HG03575 (cell line): Measurements from ENCODE around the gene OR1I1.
"Not testable (repeated sequence)": the region's sequence is repeated elsewhere in the genome, so short reads cannot be mapped to it uniquely, and the experiment has no call there.

Source experiments
- ATAC-seq: cut with Tn5 transposase; IDR thresholded peaks from one replicate; pipeline ENCODE4 v1.9.1; 2021; ENCODE audit not compliant: unreplicated experiment, insufficient number of reproducible peaks, low FRiP score; ENCODE audit errors: extremely low read depth

OR1I1 gene

GRCh38 chr19:15081911-15082310, at the start of gene OR1I1:
Gene OR1I1 (plus strand): TSS chr19:15082211. CDS start chr19:15087066, 4,855 bp downstream.
- no peak for ATAC-seq

DNA sequence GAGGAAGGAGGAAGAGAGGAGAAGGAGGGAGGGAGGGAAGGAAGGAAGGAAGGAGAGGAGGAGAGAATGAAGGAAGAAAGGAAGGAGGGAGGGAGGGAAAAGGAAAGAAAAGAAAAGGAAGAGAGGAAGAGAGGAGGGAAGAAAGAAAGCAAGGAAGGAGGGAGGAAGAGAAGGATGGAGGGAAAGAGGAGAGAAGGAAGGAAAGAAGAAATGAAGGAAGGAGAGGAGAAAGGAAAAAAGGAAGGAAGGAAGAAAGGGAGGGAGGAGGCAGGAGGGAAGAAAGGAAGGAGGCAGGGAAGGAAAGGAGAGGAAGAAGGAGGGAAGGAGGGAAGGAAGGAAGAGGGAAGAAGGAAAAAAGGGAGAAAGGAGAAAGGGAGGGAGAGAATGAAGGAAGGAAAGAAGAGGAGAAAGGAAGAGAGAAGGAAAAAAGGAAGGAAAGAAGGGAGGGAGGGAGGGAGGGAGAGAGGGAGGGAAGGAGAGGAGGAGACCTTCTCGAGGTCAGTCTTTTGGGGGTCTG, 46.2 kb upstream of the OR1I1 start:
- no peak for ATAC-seq

GRCh38 chr19:15037586-15037985, 44.4 kb upstream of the OR1I1 start:
- ATAC-seq = no peak

DNA sequence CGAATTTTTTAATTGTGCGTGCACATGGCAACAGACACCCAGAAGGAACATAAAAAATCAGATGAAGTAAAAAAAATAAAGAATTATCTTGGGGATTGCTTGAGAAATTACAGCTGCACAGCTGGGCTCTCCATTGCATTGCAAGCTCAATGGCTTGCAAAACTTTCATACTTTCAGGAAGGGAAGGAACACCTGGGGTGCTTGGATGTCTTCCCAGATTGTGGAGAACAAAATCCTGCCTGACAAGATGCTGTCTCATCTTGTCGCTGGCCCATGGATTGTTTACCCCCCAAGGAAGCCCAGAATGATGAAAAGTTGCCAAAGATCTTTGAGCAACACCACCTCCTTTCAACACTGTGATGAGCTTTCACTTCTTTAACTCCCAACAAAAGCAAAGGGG, 43.7 kb upstream of the OR1I1 start:
- ATAC-seq = no peak

GRCh38 chr19:15042003-15042402, 40.0 kb upstream of the OR1I1 start:
- ATAC-seq = no peak

DNA sequence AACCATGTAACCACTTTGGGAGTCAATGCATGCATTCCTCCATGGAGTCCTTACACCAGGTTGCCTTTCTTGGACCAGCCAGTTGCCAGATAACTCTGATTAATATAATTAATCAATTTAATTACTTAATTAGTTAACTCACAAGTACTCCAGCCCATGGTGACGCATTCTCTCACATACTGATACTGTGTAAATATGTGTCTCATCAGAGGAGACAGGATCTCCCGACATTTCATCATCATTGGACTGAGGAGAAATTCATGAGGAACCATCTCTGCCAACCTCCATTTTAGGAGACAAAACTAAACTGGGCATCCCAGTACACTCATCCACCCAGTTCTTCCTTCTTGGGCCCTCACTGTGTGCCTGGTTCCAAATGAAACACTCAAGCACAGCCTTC, 39.2 kb upstream of the OR1I1 start:
- ATAC-seq = no peak

DNA sequence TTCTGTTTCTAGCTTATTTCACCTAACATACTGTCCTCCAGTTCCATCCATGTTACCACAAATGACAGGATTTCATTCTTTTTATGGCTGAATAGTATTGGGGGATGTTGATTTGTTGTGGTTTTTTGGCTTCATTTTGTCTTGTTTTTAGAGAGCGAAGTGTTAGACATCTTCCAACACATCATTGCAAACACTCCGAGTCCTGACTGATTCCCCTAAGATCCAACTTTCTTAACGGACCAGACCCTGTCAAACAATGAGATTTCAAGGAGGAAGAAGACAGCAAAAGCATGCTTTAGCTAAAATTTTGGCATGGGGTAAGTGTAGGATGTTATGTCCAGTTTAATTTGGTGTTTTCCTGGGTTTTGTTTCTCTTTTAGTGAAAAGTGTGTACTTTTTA, 36.5 kb upstream of the OR1I1 start:
- no peak for ATAC-seq

DNA sequence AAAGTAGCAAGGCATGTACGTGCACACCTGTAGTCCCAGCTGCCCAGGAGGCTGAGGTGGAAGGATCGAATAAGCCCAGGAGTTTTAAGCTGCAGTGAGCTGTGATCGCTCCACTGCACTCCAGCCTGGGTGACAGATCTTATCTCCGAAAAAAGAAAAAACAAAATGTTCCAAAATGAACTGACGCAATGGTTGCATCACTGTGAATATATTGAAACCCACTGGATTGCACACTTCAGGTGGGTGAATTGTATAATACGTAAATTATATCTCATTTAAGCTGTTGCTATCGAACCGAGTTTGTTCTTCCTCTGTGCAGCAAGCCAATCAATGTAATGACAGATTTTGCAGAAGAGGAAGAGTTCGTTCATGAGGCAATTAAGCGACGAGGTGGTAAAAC, 34.3 kb upstream of the OR1I1 start:
- ATAC-seq = no peak

- no peak for ATAC-seq
Observed at GRCh38 chr19:15048128-15048527, 33.9 kb upstream of the OR1I1 start.

DNA sequence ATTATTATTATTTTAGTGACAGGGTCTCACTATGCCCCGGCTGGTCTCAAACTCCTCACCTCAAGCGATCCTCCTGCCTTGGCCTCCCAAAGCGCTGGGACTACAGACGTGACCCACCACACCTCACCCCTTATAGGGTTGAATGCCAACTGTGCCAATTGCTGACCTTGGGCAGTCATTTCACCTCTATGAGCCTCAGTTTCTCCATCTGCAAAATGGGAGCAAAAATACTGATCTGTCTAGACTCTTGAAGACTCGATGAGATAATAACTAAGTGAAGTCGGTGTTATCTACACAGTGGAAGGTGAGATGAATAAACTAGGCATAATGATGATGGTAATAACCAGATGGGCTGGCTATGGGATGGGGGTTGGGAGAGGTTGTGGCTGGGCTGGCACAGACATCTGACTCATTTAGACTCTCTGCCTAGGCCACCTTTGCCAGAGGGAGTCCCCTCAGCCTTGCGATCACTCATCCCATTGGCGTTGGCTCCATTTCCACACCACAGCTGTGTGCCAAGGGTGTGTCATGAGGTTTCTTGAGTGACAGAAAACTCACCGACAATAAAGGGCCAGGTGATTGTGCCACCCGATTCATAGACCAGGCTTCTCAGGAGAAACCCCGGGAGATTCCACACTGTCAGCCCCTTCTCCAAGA, 33.0 kb upstream of the OR1I1 start, which contains the start of gene CASP14:
CASP14 (plus strand) TSS at position 596 of the 657 bp plus-strand sequence. CDS start 2,772 bp downstream, outside the sequence.
- no peak for ATAC-seq

DNA sequence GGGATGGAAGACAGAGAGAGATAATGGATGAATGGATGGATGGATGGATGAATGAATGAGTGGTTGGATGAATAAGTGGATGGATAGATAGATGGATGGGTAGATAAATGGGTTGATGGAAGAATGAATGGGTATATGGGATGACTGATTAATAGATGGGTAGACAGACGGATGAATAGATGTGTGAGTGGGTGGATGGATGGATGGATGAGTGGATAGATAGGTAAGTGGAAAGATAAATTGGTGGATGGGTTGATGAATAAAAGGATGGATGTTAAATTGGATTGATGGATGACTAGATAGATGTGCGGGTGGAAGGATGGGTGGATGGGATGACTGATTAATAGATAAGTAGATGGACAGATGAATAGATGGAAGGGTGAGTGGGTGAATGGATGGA, 31.4 kb upstream of the OR1I1 start:
- no peak for ATAC-seq

- ATAC-seq = no peak
Observed at GRCh38 chr19:15062036-15062435, 20.0 kb upstream of the OR1I1 start.

GRCh38 chr19:15070386-15070785, 11.6 kb upstream of the OR1I1 start:
- ATAC-seq = not testable (repeated sequence)

DNA sequence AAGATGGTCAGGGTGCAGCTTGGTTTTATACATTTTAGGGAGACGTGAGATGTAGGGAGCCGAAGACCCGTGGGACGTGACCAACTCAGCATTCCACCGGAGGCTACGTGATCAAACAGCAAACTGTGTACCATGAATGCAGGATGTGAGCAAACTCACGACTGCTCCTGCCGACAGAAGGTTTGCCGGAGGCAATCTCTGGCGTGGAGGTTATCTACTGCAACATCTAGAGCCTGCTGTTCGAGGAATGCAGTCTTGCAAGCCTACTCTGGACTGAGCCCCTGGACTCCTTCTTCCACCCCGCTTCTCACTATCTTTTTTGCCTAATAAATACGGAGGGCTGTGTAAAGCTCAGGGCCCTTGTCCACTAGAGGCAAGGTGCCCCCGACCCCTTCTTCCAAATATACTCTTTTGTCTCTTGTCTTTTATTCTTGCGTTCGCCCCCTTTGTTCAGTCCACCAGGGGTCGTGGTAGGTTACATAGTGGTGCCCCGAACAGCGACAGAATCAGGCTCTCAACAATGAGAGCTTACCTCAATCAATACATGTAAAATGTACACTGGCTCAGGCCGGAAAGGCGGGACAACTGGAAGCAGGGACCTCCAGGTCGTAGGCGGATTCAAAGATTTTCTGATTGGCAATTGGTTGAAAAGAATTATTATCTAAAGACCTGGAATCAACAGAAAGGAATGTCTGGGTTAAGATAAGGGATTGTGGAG, 8.9 kb upstream of the OR1I1 start:
- ATAC-seq = no peak

GRCh38 chr19:15074371-15074770, 7.6 kb upstream of the OR1I1 start:
- no peak for ATAC-seq

DNA sequence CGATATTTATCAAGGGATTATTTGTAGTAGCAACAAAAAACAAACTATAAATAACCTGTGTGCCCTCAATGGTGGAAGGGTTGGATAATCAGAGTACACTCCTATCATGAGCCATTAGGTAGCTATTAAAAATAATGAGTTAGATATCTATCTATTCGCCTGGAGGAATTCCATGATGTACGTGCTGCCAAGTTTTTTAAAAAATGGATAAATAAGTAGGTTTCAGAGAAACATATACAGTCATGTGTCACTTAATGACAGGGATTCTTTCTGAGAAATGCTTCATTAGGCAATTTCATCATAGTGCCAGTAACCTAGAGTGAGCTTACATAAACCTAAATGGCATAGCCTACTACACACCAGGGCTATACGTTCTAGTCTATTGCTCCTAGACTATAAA, 6.2 kb upstream of the OR1I1 start:
- ATAC-seq = no peak

DNA sequence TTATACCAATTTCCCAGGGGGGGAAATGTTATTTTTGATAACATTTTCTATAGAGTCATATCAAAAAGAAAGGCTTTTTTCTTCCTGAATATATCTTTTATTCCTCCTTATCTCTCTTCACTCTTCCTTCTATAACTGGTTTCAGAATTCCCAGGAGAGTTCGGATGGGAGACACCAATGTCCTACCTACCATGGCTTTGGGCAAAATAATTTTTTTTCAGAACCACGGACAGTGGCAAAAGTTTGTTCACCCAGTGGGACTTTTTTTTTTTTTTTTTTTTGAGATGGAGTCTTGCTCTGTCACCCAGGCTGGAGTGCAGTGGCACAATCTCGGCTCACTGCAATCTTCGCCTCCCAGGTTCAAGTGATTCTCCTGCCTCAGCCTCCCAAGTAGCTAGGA, 2.0 kb upstream of the OR1I1 start:
- ATAC-seq = not testable (repeated sequence)

- no peak for ATAC-seq
Observed at GRCh38 chr19:15087182-15087581, 5.2 kb downstream of the OR1I1 start.

- ATAC-seq = no peak
Observed at GRCh38 chr19:15091918-15092753, 10.1 kb downstream of the OR1I1 start.

- ATAC-seq = no peak
Observed at GRCh38 chr19:15093001-15093400, 11.0 kb downstream of the OR1I1 start.
